Measurements from ENCODE around the gene ING3.

Gene ING3

GRCh38 chr7:121026577-121027111 lies 76.1 kb downstream of the ING3 start:
- TF ChIP-seq CTCF (IDR thresholded peaks at IDR 0.05; ENCODE audit: control insufficient read depth, extremely low read depth, insufficient read depth) = no peak
- DNase-seq (ENCODE audit: low read depth) = no peak
- H3K4me3 ChIP-seq (ENCODE audit: low read depth, low read length) = no peak overlapping the region
